ENCODE data around the gene CELA2A. TPM values are rescaled to one million over a fixed set of nuclear protein-coding genes. Genes with fewer than 3 reads are reported as not detected.

CELA2A gene
- total RNA-seq = not detected in 2 replicates

GRCh38 chr1:15456313-15456954, at the start of gene CELA2A:
TSS of gene CELA2A (plus strand) at chr1:15456732. CDS start at chr1:15456754, 22 bp downstream.

DNA sequence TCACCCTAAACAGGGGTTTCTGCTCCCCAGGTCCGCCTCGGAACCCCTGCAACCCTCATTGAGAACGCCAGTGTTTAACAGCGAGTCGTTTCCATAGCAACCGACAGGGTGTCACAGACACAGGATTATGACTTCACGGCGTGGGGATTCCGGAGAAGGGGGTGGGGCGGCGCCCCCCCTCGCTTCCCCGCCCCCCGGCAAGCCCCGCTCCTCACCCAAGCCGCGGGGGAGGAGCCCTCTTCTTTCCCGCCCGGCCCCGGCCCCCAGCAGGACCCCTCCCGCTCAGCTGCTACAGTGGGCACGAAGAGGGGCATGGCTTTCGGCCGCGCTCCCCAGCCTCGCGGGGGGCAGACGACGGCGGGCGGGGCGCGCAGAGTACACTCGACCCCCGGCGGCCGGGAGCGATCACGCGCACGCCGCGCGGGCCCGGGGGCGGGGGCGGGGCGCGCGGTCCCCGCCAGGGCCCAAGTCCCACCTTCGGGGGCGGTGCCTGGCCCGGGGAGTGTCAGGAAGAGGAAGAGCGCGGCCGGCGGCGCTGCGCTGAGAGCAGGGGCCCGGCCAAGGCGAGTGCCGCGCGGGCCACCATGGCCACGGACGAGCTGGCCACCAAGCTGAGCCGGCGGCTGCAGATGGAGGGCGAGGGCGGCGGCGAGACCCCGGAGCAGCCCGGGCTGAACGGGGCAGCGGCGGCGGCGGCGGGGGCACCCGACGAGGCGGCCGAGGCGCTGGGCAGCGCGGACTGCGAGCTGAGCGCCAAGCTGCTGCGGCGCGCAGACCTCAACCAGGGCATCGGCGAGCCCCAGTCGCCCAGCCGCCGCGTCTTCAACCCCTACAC, 46.9 kb upstream of the CELA2A start, which contains the start of gene EFHD2:
Gene EFHD2 (plus strand): TSS at position 501 of the 835 bp plus-strand sequence. CDS start 84 bp downstream, at position 585.

GRCh38 chr1:15475752-15476314, 19.3 kb downstream of the CELA2A start, which contains the start of gene CELA2B:
TSS of gene CELA2B (plus strand) at chr1:15476104. CDS start at chr1:15476126, 22 bp downstream.

Other genes starting within 250 kb of the CELA2A start
- under 0.01 and 0.17 TPM in 2 replicates for gene FHAD1, start 209.5 kb upstream of the CELA2A start, total RNA-seq
- gene EFHD2, start 46.8 kb upstream of the CELA2A start, total RNA-seq = 77.5 and 77.6 TPM in 2 replicates
- gene CTRC, start 18.3 kb upstream of the CELA2A start, total RNA-seq = not detected in 2 replicates
- not detected in 2 replicates for gene CELA2B, start 19.4 kb downstream of the CELA2A start, total RNA-seq
- 7.4 and 8.6 TPM in 2 replicates for gene CASP9, start 67.5 kb downstream of the CELA2A start, total RNA-seq
- 7.0 and 7.2 TPM in 2 replicates for gene DNAJC16, start 70.1 kb downstream of the CELA2A start, total RNA-seq
- 2.1 and 3.9 TPM in 2 replicates for gene AGMAT, start 128.3 kb downstream of the CELA2A start, total RNA-seq
- 3.9 and 4.3 TPM in 2 replicates for gene DDI2, start 160.7 kb downstream of the CELA2A start, total RNA-seq
- 27.6 and 28.7 TPM in 2 replicates for gene PLEKHM2, start 227.6 kb downstream of the CELA2A start, total RNA-seq

All from bronchus fibroblast of lung (primary cell).